CD4-positive, alpha-beta T cell treated with Interleukin-21 for 1 hour (primary cell): ENCODE results near the gene CDC14A.
A peak's percentile ranks its signal among the peaks of the same experiment; 100 is the strongest.
"Not testable (repeated sequence)": the region's sequence is repeated elsewhere in the genome, so short reads cannot be mapped to it uniquely, and the experiment has no call there.

Experiments used
- DNase-seq: peaks from one replicate; pipeline ENCODE4 v3.0.0-alpha.2; 2020

Gene CDC14A

DNA sequence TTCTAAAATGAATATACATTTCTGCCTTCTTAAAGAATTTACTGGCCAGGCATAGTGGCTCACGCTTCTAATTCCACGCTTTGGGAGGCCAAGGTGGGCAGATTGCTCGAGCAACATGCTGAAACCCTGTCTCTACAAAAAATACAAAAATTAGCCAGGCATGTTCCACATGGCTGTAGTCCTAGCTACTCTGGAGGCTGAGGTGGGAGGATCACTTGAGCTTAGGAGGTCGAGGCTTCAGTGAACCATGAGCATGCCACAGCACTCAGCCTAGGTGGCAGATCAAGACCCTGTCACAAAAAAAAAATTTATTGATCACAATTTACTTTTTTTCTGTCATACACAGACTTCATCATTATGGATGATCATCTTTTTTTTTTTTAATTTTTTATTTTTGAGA is 11.5 kb downstream of the CDC14A start:
- no peak for DNase-seq

DNA sequence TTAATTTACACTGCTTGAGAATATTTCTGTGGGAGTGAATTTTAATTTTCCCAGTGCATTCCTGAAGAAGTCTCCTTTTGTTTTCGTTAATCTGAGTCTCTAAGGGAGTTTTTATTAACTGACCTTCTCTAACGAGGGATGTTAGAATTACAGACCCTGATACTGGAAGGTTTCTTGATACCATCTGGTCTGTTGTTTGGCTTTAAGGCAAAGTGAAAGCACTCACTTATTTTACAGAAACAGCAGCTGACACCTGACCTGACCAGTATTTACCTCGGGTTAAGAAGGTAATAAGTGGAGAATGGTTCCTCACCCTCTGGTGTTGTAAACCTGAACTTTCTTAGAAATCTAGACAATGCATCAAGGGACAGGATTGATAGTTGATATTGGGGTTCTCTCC is 12.4 kb downstream of the CDC14A start:
- no peak for DNase-seq

- no peak for DNase-seq
These were observed 13.9 kb downstream of the CDC14A start for GRCh38 chr1:100366209-100366525.

DNA sequence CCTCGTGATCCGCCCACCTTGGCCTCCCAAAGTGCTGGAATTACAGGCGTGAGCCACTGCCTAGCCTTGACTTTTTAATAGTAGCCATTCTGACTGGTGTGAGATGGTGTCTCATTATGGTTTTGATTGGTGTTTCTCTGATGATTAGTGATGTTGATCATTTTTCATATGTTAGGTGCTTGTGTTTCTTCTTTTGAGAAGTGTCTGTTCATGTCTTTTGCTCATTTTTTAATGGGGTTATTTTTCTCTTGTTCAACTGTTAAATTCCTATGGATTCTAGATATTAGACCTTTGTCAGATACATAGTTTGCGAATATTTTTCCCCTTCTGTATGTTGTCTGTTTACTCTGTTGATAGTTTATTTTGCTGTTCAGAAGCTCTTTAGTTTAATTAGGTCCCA is 17.0 kb downstream of the CDC14A start:
- DNase-seq: not testable (repeated sequence)

- not testable (repeated sequence) for DNase-seq
These were observed 21.6 kb downstream of the CDC14A start for GRCh38 chr1:100373953-100374352.

DNA sequence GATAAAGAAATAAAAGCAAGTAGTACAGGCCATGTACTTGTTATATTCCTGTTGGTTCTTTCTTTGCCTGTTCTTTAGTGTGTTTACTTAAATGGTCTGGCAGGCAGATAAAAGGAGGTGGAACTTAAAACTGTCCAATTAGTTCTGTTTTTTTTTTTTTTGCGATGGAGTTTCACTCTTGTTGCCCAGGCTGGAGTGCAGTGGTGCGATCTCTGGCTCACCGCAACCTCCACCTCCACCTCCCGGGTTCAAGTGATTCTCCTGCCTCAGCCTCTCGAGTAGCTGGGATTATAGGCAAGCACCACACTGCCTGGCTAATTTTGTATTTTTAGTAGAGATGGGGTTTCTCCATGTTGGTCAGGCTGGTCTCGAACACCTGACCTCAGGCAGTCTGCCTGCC is 24.6 kb downstream of the CDC14A start:
- not testable (repeated sequence) for DNase-seq

- no peak for DNase-seq
These were observed 25.5 kb downstream of the CDC14A start for GRCh38 chr1:100377590-100378361.

DNA sequence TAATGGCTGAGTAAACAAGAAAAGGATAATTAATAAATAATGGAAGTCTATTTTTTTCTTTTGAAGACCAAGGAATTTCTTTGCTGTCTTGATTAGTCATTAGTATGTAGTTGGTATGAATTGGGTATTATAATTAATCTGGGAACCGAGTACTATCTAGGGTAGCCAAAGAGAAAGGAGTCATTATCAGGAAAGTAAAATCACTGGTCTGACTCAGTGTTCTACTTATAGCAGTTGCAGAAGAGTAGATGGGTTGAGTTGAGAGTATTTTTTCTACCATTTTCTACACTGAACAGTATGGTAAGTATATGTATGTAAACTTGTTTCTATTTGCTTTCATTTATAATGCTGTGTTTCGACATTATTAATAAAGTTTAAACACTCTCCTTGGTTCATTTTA is 26.6 kb downstream of the CDC14A start:
- DNase-seq: no peak

GRCh38 chr1:100380635-100381034 is 28.3 kb downstream of the CDC14A start:
- DNase-seq: no peak

DNA sequence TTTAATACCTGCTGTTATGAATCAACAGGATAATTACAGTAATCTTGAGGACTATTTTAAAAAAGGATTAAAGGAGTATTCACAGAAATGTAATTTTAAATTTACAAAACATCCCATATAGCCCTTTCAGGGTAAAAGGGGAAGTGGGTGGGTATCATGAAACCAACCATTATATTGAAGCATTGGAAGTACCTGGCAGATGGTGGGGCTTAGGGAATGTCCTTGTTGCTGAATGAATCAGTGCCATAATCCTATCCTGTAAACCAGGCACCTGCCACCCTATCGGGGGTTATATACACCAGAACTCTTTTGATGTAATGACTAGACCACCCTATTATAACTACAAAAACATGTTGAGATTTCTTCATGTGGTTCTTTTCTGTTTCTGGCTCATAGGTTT is 30.4 kb downstream of the CDC14A start:
- DNase-seq: no peak

DNA sequence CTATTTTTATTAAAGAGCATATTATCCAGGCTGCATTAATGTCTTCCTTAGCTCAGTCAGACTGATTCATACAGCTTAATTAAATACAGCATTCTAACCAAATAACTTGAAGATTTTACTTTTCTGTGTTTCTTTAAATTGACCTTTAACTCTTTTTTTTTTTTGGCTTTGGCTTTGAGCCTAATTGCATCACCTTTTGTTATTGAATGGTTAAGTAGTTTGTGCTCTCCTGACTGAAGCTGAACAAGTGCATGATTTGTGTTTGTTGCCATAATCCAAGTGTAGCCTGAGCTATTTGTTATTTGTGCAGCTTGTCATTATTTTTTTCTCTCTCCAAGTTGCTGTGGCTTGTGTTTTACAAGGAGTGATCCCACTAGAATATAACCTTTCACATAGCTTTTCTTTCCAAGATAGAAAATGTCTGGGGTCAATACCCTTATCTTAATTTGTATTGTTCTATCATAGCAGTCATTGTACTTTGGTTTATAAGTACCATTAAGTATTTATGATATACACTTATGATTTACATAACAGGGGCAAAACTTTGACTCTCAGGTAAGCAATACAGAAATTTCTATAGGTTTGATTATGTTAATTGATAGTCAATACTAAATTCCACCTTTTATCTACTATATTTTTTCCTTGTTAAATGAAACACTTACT is 31.6 kb downstream of the CDC14A start:
- no peak for DNase-seq

DNA sequence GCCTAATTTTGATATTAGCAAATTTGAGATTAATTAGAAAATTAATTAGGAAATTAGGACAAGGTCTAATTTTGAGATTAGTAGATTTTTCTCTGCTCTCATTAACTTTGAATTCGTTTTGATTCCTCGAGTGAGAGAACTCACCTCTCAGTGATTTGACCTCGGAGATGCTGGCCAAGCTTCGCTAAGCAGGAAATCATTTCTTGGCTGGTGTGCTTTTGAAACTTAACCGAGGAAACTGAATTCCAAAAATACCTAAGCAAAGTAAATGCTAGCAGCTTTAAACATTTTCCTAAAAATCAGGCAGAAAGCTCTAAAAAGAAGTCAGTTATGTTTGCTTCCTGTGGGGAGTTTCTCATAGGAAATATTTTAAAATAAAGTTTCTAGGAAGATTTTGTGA is 34.9 kb downstream of the CDC14A start:
- DNase-seq: no peak

DNA sequence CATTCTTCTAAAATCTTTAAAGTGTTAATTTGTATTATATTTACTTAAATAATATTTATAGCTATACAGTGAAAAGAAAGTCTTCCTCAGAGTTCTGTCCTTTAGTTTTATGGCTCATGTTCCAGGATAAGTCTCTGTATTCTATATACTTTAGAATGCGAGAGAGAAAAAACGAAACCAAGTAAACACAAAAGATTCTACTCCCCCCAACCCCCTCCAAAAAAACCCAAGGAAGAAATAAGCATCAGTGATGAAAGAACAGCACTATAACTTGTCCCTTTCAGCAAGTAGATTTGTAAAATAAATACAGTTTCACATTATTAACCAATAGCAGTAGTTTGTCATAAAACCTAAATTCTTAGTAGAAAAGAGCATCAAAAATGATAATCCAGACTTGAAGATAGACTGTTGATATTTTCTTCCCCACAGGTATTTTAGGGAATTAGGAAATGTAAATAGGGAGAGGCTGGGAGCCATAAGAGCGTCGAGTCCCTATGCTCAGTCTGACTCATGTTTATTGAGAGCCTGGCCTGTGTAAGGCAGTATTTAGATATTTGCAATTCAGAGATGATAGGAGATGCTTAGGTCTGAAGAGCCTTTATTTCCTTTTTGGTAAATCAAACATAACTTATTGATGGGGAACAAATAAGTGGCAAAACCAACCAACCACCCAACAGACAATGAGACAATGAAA is 35.5 kb downstream of the CDC14A start:
- DNase-seq: no peak

DNA sequence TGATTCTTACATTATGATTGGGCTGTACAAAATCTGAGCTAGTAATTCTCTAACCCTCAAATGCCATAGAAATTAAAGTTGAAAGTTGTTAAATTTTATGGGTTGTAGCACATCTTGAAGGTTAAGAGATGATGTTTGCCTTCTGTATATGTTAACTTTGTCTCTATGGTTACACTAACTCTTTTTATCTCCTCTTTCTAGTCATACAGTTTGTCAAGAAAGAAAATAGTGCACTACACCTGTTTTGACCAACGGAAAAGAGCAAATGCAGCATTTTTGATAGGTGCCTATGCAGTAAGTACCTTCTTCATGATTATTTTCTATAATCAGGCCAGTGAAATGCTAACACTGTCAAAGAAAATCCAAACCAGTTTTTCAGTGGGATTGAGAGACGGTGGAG is 38.2 kb downstream of the CDC14A start:
- DNase-seq: peak; percentile 52

DNA sequence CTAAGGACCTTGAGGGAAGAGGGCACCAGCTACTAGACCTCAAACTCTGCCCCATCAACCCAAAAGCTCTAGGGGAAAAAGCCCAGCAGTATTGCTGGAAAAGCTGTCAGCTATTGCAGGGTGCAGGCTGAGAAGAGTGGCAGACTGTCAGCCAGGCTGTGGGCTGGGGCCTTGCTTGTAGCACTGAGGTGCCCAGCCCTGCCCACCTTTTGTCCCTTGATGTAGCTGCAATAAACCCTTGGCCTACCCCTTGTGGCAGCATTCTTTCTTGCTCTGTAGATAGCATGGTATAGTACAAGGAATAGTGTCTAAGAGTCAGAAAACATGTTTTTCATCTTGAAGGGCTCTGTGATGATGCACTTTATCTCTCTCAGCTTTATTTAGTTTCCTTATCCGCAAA is 39.4 kb downstream of the CDC14A start:
- DNase-seq: peak; percentile 51

GRCh38 chr1:100392756-100393155 is 40.5 kb downstream of the CDC14A start:
- DNase-seq: no peak

GRCh38 chr1:100394285-100394684 is 42.0 kb downstream of the CDC14A start:
- peak; percentile 42 for DNase-seq

GRCh38 chr1:100395913-100396312 is 43.6 kb downstream of the CDC14A start:
- no peak for DNase-seq

DNA sequence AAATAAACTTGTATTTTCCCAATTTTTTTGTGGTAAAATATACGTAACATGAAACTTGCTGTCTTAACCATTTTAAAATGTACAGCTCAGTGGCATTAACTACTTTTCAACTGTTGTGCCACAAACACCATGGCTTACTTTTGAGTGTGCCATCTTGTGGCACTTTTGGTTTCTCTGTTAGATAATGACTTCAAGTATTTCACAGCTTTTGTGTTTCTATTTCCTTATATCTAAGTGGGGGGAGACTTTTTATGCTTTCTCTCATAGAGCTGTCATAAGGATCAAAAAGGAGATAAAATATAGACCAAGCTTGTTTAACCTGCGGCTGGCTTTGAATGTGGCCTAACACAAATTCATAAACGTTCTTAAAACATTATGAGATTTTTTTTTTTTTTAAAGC is 44.3 kb downstream of the CDC14A start:
- peak; percentile 71 for DNase-seq

DNA sequence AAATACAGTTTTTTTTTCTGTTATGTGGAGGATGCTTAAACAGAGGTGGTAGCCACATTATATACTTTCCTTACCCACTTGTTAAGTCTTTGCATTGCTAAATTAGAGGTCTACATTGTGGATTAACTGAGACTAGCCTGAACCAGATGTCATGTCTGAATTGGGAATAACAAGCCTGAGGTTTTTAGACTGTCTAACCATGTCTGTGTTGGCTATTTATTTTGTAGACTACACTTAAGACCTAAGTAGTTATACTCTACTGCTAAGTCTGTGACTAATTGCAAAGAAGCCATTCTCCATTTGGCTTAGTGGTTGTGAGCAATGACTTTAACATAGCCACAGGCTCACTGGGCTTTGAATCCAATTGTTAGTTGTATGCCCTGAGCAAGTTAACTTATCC is 45.4 kb downstream of the CDC14A start:
- DNase-seq: no peak

DNA sequence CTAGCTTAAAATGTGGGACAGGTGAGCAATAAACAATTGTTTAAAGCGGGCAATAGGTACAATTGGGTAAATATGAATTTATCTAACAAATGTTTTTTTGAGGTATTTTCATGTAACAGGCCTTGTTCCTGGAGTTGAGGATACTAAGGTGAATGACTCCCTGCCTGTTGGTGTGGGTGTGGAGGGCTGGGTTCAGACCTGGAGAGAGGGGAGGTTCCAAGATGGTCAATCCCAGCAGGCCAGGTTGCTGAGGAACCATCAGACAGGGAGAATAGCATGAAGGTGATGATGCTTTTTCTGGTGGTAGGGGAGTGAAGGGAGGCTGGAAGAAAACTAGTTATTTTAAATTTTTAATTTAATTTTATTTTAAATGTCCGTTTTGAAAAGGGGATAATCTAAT is 46.3 kb downstream of the CDC14A start:
- DNase-seq: no peak

- DNase-seq: peak; percentile 87
These were observed 48.1 kb downstream of the CDC14A start for GRCh38 chr1:100400404-100400803.

DNA sequence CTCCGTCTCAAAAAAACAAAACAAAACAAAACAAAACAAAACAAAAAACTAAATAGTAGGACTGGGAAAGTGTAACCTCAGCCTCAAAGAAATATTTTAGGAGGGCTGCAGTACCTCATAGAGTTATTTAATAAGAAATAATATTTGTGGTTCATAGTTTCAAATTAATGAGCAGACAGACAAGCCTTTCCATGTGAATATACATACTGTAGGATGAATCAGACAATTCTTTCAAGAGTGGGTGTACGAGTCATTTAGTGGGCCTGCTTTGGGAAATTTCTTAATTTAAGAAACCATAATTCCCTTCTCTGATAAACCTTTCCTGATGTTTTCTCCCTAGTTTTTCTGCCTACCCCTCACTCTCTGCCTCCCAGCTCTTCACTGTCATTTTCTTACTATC is 52.5 kb downstream of the CDC14A start:
- DNase-seq: no peak

DNA sequence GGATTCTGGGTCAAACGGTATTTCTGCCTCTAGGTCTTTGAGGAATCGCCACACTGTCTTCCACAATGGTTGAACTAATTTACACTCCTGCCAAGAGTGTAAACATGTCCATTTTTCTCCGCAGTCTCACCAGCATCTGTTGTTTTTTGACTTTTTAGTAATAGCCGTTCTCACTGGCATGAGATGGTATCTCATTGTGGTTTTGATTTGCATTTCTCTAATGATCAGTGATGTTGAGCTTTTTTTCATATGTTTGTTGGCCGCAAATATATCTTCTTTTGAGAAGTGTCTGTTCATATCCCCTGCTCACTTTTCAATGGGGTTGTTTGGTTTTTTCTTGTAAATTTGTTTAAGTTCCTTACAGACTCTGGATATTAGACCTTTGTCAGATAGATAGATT is 53.6 kb downstream of the CDC14A start:
- not testable (repeated sequence) for DNase-seq
